Stimulated activated CD8-positive, alpha-beta memory T cell treated with anti-CD3 and anti-CD28 coated beads, Interleukin-12 subunit alpha, Interleukin-12 subunit beta, amount 100 ng/mL, for 24 hours (primary cell): ENCODE results near the gene GSTM3.

ENCODE experiments used
- DNase-seq: peaks from one replicate; pipeline ENCODE4 v3.0.0-alpha.2; 2020; ENCODE audit errors: extremely low read depth

The GSTM3 gene

DNA sequence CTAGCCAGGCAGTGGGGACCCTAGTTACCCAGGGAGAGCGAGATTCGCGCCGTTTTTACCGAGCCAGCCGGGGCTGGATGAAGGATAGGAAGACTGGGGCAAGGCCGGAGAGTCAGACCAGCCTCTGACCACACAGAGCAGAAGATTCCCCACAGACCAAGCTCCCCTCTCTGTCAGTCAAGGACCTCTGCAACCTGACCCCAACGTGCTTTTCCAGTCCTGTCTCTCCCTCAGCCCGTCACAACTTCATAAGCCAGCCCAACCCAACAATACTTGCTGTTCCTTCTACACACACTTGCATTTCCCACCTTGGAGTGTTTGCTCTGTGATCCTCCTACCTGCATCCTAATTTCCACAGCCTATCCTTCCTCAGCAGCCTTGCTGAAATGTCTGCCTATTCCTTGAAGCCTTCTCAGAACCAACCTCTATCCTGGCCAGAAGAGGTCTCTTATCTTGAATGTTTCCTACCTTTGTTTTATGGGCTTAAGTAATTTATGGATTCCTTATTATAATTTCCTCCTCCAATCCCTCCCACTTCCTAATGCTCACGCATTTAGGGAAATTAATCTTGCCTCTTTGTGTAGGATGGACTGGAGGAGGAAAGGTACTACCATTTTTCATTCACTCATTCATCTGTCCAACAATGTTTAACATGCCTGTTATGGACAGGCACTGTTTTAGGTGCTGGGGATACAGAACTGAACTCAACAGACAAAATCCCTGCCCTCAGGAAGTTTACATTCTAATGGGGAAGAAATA, at the start of gene GSTM3:
Gene GSTM3, minus strand, starts transcription at position 424 of the 759 bp plus-strand sequence. CDS start 751 bp downstream, outside the sequence.
- no peak for DNase-seq

DNA sequence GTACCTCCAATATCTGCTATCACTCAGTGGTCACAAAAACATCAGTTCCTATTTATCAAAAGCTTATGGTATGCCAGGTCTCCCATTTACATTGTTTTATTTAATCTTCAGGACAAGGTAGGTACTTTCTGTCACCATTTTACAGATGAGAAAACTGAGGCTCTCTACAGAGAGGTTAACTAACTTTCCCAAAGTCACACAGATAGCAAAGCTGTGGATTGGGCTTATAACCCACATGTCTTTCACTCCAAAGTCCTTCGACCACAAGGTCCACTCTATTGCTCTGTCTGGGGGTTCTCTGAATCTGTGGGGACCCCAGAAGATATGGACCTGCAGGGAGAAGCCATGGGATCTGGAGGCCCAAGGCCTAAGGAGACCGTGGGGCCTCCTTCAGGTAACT, 49.5 kb upstream of the GSTM3 start:
- no peak for DNase-seq

DNA sequence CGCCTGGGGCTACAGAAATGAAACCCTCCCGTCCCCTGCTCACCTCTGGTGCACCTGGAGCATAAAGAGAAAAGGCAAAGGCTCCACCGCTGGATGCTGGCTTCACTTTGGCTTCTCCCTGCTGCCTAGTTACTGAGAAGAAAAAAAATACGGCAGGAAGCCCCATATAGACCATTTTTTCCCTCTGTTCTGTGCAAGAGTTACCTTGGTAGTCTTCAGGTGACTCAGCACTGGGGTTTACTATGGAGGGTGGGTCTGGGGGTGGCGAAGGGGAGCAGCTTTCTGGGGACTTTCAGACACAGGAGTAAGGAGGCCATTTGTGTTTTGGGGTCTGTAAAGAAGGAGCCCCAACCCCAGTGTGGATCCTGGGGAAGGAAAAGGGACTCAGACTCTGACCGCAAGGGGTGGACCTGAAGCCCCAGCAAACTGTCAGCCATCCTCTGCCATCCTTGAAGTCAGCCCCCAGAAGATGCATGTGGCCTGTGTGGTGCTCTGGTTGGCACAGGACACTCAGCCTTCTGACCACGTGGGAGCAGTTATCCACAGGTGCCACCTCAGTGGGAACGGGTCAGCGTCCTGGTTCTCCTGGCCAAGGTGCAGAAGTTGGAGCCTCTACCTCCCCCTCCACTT, 48.8 kb upstream of the GSTM3 start:
- DNase-seq: no peak

- DNase-seq: no peak
Observed at GRCh38 chr1:109788695-109789521, 48.1 kb upstream of the GSTM3 start.

DNA sequence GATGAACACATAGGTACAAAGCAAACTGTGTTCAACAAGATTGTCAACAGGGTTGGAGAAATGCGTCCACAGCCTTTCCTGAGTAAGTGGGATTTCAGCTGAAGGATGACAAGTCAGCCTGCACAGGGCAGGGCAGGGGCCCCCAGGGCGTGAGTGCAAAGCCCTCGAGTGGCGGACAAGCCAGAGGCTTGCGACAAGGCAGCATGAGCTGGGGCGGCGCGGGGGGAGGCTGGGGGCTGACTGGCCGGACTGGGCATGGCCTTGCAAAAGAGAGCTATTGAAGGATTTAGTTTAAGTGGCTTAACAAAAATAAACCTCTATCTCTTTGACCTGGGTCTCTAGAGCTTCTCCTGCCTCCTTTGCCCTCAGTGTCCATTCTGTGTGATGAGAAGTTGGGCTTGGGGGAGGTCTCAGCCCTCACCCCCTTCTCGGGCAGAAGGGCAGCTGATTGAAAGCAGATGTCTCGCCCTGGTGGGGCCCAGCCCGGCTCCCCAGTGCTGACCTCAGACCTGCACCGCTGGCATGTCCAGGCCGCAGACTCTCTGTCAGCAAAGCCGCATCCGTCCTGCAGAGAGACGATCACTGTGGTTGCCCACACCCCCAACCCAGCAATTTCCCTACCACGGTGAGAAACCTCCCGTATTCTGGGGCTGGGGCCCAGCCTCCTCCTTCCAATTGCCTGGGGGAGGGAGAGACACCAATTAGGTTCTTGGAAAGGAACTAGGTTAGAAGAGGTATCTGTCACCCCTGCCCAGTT, 47.2 kb upstream of the GSTM3 start:
- DNase-seq: no peak

DNA sequence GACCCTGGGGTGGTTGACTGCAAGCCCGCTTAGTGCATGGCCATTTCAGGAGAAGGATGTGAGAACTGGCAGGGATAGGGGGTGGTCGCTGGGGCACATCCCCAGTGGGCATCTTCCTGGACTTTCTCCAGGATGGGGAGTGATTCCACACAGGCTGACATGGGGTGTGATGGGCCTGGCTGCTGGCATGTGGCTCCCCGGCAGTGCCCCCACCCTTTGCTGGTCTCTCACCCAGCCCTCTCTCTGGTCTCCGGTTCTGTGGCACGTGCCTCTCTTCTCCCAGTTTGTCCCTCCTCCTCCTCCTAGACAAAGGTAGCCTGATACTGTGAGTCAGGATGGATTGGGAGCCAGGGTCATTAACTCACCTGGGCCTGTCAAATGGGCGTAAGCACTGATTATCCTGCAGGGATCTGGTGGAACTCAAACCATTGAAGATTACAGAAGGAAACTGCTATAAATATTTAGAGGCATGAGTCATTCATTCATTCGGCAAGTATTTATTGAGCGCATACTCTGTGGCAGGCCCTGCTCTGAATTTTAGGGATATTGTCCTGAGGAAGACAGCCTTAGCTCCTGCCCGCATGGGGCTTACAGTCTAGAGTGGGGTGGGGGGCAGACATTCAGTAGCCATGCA, 46.5 kb upstream of the GSTM3 start:
- DNase-seq: no peak

- DNase-seq: no peak
Observed at GRCh38 chr1:109786531-109787021, 45.7 kb upstream of the GSTM3 start.

DNA sequence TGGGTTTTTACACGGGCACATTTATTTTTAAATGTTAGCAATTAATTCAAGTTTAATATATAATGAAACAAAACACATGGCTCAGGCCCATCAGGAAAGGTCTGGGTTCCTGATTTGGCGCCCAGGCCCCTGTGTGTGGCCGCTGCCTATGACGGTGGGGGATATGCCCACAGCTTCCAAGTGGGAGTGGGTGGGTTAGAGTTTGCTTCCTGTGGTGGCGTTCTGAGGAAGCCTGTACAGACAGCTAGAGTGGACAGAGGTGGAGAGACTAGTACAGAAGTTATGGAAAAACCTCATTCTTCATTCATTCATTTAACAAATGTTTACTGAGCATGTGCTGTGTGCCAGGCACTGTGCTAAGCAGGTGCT, 45.3 kb upstream of the GSTM3 start:
- no peak for DNase-seq

GRCh38 chr1:109785446-109786111, 44.7 kb upstream of the GSTM3 start:
- no peak for DNase-seq

DNA sequence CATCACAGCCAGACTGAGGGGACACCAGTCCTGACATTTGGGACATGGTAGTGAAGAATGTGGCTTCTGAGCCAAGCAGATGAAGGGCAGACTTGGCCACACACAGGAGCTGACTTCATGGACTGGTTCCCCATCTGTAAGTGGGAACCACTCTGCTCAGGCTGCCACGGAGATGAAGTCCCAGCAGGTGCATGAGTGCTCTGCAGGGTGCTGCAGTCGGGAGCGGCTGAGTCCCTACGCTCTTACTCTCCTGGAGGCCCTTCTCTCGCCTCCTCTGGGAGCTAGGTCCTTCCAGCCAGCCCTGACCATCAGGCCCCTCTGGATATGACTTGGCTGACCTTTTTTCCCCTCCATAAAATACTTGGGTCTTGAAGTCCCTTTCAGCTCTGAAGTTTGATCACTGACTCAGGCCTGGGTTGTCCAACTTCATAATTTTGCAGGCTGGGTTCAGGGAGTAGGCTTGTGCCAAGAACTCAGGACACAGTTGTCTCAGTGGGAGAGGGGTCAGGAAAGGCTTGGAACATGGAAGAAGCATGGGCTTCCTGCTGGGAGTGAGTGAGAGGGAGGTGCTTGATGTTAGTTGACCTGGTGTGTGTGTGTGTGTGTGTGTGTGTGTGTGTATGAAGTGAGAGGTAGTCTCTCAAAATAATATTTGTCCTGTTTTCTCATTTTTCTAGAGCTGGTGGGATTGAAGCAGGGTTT, 43.9 kb upstream of the GSTM3 start:
- no peak for DNase-seq

GRCh38 chr1:109783436-109783835, 42.6 kb upstream of the GSTM3 start:
- no peak for DNase-seq

GRCh38 chr1:109782927-109783326, 42.1 kb upstream of the GSTM3 start:
- DNase-seq: no peak

DNA sequence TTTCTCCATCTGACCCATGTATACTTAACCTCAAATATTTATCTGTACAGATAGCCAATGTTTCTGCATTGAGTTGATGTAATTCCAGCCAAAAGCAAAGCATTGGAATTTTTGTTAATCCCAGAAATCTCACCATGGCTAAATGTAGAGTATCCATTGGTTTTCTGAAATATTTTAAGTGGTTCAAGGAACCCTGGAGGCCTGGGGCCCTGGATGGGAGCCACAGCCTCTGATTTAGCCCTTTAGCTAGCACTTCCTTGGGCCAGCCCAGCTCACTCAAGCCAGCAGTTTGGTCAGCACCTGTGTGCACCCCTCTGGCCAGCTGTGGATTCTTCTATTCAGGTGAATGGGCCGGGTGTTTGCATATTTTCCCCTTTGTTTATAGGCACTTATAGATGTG, 41.7 kb upstream of the GSTM3 start:
- DNase-seq: no peak

DNA sequence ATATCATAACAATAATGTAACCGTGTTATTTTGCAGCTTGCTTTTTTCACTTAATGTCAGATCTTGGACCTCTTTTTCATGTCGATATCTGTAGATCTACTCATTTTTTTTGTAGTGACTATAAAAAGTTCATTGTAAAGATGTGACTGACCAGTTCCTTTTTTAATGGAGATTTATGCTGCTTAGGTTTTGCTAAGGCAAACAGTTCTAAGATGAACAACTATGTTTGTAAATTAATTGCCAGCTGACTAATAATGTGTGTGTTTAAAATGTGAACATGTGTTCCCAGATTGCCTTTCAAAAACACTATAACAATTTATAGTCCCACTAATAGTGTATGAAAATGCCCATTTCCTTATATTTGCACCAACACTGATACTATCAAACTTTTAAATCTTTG, 41.0 kb upstream of the GSTM3 start:
- DNase-seq: no peak

DNA sequence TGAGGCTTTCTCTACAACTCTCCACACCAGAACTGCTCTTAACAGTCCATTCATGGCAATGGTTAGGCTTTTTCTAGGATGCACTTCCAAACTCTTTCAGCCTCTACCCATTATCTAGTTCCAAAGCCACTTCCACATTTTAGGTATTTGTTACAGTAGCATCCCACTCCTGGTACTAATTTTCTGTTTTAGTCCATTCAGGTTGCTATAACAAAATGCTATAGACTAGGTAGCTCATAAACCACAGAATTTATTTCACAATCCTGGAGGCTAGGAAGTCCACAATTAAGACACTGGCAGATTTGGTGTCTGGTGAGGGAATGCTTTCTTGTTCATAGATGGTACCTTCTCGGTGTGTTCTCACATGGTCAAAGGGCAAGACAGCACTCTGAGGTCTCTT, 40.1 kb upstream of the GSTM3 start:
- no peak for DNase-seq

- no peak for DNase-seq
Observed at GRCh38 chr1:109777980-109778625, 37.3 kb upstream of the GSTM3 start.

DNA sequence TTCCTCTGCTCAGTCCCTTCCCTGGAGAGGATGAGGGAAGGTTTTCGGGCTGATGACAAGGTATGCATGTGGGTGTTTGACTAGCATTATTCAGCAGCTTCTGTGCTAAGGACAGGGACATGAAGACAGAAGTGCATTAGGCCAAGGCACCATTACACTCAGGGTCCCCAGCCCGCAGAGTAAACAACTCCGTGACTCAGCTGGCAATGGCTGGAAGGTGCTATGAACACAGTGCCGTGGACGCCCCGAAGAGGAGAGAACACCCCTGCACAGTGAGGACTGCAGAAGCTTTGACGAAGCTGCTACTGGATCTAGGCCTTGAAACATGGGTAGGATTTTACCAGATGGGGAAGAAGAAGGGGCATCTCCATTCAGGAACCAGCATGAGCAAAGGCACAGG, 36.6 kb upstream of the GSTM3 start:
- DNase-seq: no peak

DNA sequence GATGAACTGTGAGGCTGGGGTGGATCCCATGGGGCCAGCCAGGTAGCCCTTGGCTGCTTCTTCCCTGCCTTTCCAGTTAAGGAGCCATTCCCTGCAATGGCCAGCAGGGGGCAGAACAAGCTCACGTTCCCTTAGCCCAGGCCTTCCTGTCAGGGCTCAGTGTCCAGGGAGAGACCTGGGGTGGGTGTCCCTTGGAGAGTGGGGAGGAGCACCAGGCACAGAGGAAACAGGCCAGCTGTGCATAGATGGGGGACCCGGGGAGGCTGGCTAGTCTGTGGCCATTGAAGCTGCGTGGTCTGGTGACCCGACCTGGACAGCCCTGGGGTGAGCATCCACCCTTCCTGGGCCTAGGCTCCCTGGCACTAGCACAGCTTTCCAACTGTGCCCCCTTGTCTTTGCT, 36.1 kb upstream of the GSTM3 start:
- DNase-seq: peak; percentile 16

- no peak for DNase-seq
Observed at GRCh38 chr1:109776206-109776835, 35.5 kb upstream of the GSTM3 start.
